ENCODE data around the gene METTL17.
"Not testable (repeated sequence)": the region's sequence is repeated elsewhere in the genome, so short reads cannot be mapped to it uniquely, and the experiment has no call there.

The METTL17 gene

GRCh38 chr14:21024585-21025370 lies 35.0 kb downstream of the METTL17 start, which contains the start of gene NDRG2:
Gene NDRG2, minus strand, starts transcription at chr14:21025061. Its CDS starts 1,746 bp downstream, at chr14:21023315.
- no peak for DNase-seq (ENCODE audit: low spot score)

- no peak for DNase-seq (ENCODE audit: low spot score)
Observed at GRCh38 chr14:21025371-21026273, 35.8 kb downstream of the METTL17 start.

GRCh38 chr14:21026274-21026987 lies 36.7 kb downstream of the METTL17 start:
- no peak for DNase-seq (ENCODE audit: low spot score)

- DNase-seq (ENCODE audit: low spot score) = no peak
Observed at GRCh38 chr14:21026988-21027315, 37.2 kb downstream of the METTL17 start.

GRCh38 chr14:21029917-21030316 lies 40.1 kb downstream of the METTL17 start, which contains the start of gene TPPP2:
Gene TPPP2, plus strand, starts transcription at chr14:21030217. Its CDS starts 365 bp downstream, at chr14:21030582.
- DNase-seq (ENCODE audit: low spot score) = no peak

GRCh38 chr14:21030531-21030930 lies 40.8 kb downstream of the METTL17 start:
- DNase-seq (ENCODE audit: low spot score) = no peak

GRCh38 chr14:21032326-21033132 lies 42.7 kb downstream of the METTL17 start:
- no peak for DNase-seq (ENCODE audit: low spot score)

GRCh38 chr14:21033133-21033698 lies 43.4 kb downstream of the METTL17 start:
- no peak for DNase-seq (ENCODE audit: low spot score)

- DNase-seq (ENCODE audit: low spot score) = no peak
Observed at GRCh38 chr14:21034707-21035106, 44.9 kb downstream of the METTL17 start, which contains the start of gene RNASE13. Gene RNASE13, minus strand, starts transcription at chr14:21034807. Its CDS starts 519 bp downstream, at chr14:21034288.

- DNase-seq (ENCODE audit: low spot score) = no peak
Observed at GRCh38 chr14:21036751-21037150, 47.0 kb downstream of the METTL17 start.

GRCh38 chr14:21037156-21037555 lies 47.4 kb downstream of the METTL17 start:
- no peak for DNase-seq (ENCODE audit: low spot score)

- DNase-seq (ENCODE audit: low spot score) = no peak
Observed at GRCh38 chr14:21038441-21039422, 49.0 kb downstream of the METTL17 start.

- peak; percentile 42 for DNase-seq (ENCODE audit: low spot score)
Observed at GRCh38 chr14:21039585-21040369, 50.0 kb downstream of the METTL17 start.

- no peak for DNase-seq (ENCODE audit: low spot score)
Observed at GRCh38 chr14:21040370-21040925, 50.7 kb downstream of the METTL17 start.

GRCh38 chr14:21040941-21041340 lies 51.2 kb downstream of the METTL17 start:
- DNase-seq (ENCODE audit: low spot score) = not testable (repeated sequence)

- DNase-seq (ENCODE audit: low spot score) = no peak
Observed at GRCh38 chr14:21041676-21042433, 52.1 kb downstream of the METTL17 start, which contains the start of gene RNASE7. Gene RNASE7, plus strand, starts transcription at chr14:21042362. Its CDS starts 631 bp downstream, at chr14:21042993.

GRCh38 chr14:21042918-21043317 lies 53.1 kb downstream of the METTL17 start:
- DNase-seq (ENCODE audit: low spot score) = no peak
